Prostate gland (tissue), 2 donors: ENCODE data around the gene PAX5. TPM values are rescaled to one million over a fixed set of nuclear protein-coding genes. Genes with fewer than 3 reads are reported as not detected.

Experiments used
- DNase-seq: peaks from one replicate; pipeline ENCODE4 v3.0.0-alpha.2; 2019; ENCODE audit warnings: low spot score
- H3K27ac ChIP-seq, 2 donors: fragments of 200-600 bp; sonication (generic); 2 replicates each; pipeline ENCODE4 v1.5.1; 2017 to 2019
- H3K27me3 ChIP-seq: fragments of 200-600 bp; sonication (generic); replicated peaks from 2 replicates; pipeline ENCODE4 v1.5.1; 2019; ENCODE audit not compliant: insufficient read depth
- H3K36me3 ChIP-seq, 2 donors: fragments of 200-600 bp; sonication (generic); 1 replicate in 1 of 2; 2 replicates in 1 of 2; pipeline versions ENCODE4 v1.5.1 to v1.8.1; 2017 to 2019
- H3K4me1 ChIP-seq: fragments of 200-600 bp; sonication (generic); replicated peaks from 2 replicates; pipeline ENCODE4 v1.5.1; 2019
- H3K4me3 ChIP-seq, 2 donors: fragments of 200-600 bp; sonication (generic); 2 replicates each; pipeline ENCODE4 v1.5.1; 2017 to 2019
- H3K9me3 ChIP-seq: fragments of 200-600 bp; sonication (generic); 2 replicates; pipeline ENCODE4 v1.5.1; 2017
- CTCF ChIP-seq, 4 experiments: fragments of 200-600 bp in 2 of 4; fragments of 450-650 bp in 2 of 4; sonication (generic) in 2 of 4; IDR thresholded peaks; 1 replicate in 3 of 4; 2 replicates in 1 of 4; pipeline ENCODE4 v1.5.1; 2016 to 2019; ENCODE audit warnings: antibody characterized with exemption in 4 of 4, mild to moderate bottlenecking in 2 of 4, moderate library complexity in 2 of 4
- POLR2A ChIP-seq: fragments of 450-650 bp; IDR thresholded peaks from one replicate; pipeline ENCODE4 v1.6.1; 2016; ENCODE audit warnings: antibody characterized with exemption, mild to moderate bottlenecking
- POLR2AphosphoS5 ChIP-seq: sonication (generic); formaldehyde crosslinking; IDR thresholded peaks from one replicate; pipeline ENCODE4 v1.6.1; 2017; ENCODE audit warnings: antibody characterized with exemption
- WGBS: methylation state at CpG from one replicate; pipeline ENCODE4 v1.1.5; 2018; 5-methylcytosine and 5-hydroxymethylcytosine counted together
- intact Hi-C: fragments of 100-400 bp; cut with DNase I; formaldehyde crosslinking; loops from one replicate; pipeline ENCODE4 v1.14.2; 2022
- total RNA-seq, 2 donors: library from RNA; depleted of rRNA; stranded (reverse); fragments of >200 nt; gene quantifications; one replicate each; pipeline ENCODE4 v1.1.0, GENCODE V29; 2016

PAX5 gene
- total RNA-seq, 2 donors from 2014 or later = 0.05 to 0.11 TPM

GRCh38 chr9:36843964-36844363 is 190.1 kb downstream of the PAX5 start:
- Histone ChIP-seq H3K9me3 (no peaks in the 10 kb centered on the region), H3K27ac (no peak overlapping the region), H3K4me1 (no peaks in the 10 kb centered on the region), H3K27me3 (no peaks in the 10 kb centered on the region), H3K36me3 (no peaks in the 10 kb centered on the region), H3K4me3 (no peak overlapping the region)
- intact Hi-C loops = no loop called here
- 88% methylated on average over 1 of the region's 1 CpG for WGBS
- DNase-seq = no peak
- TF ChIP-seq POLR2AphosphoS5 (no peak), CTCF (IDR thresholded peaks at IDR 0.05) (no peak), POLR2A (no peak)

GRCh38 chr9:36842560-36843530 is 191.2 kb downstream of the PAX5 start:
- H3K27ac ChIP-seq = no peak overlapping the region
- no peaks in the 10 kb centered on the region for H3K27me3 ChIP-seq
- TF ChIP-seq CTCF (IDR thresholded peaks at IDR 0.05) = no peak
- no peak for TF ChIP-seq POLR2A
- no peak for TF ChIP-seq POLR2AphosphoS5
- WGBS = 87% methylated on average over 28 of the region's 28 CpGs
- DNase-seq = no peak
- intact Hi-C loops = no loop called here
- H3K9me3 ChIP-seq = no peaks in the 10 kb centered on the region
- H3K4me3 ChIP-seq = no peak overlapping the region
- no peaks in the 10 kb centered on the region for H3K36me3 ChIP-seq
- H3K4me1 ChIP-seq = no peaks in the 10 kb centered on the region

GRCh38 chr9:36840898-36841536 is 193.1 kb downstream of the PAX5 start:
- Histone ChIP-seq H3K27me3 (no peaks in the 10 kb centered on the region), H3K9me3 (no peaks in the 10 kb centered on the region), H3K4me1 (no peaks in the 10 kb centered on the region), H3K27ac (no peak overlapping the region), H3K4me3 (no peak overlapping the region), H3K36me3 (no peaks in the 10 kb centered on the region)
- DNase-seq = no peak
- 55% methylated on average over 2 of the region's 2 CpGs for WGBS
- TF ChIP-seq POLR2A = no peak
- TF ChIP-seq CTCF (IDR thresholded peaks at IDR 0.05) = no peak
- TF ChIP-seq POLR2AphosphoS5 = no peak
- intact Hi-C loops = no loop called here

- Histone ChIP-seq H3K4me3 (no peak overlapping the region), H3K27ac (no peak overlapping the region), H3K27me3 (no peaks in the 10 kb centered on the region), H3K4me1 (no peaks in the 10 kb centered on the region), H3K36me3 (no peaks in the 10 kb centered on the region), H3K9me3 (no peaks in the 10 kb centered on the region)
- intact Hi-C loops = no loop called here
- TF ChIP-seq CTCF (IDR thresholded peaks at IDR 0.05) (no peak), POLR2AphosphoS5 (no peak), POLR2A (no peak)
- 87% methylated on average over 15 of the region's 15 CpGs for WGBS
- DNase-seq = no peak
Observed at GRCh38 chr9:36839131-36839885, 194.8 kb downstream of the PAX5 start.
